ENCODE measurements around the gene PANK1. TPM values are rescaled to one million over a fixed set of nuclear protein-coding genes. Genes with fewer than 3 reads are reported as not detected.
A peak's percentile ranks its signal among the peaks of the same experiment; 100 is the strongest.

PANK1 gene
- total and polyA plus RNA-seq, 2 of the 4 experiments (the other 2 are of a cell fraction), result 3.0 to 8.8 TPM

DNA sequence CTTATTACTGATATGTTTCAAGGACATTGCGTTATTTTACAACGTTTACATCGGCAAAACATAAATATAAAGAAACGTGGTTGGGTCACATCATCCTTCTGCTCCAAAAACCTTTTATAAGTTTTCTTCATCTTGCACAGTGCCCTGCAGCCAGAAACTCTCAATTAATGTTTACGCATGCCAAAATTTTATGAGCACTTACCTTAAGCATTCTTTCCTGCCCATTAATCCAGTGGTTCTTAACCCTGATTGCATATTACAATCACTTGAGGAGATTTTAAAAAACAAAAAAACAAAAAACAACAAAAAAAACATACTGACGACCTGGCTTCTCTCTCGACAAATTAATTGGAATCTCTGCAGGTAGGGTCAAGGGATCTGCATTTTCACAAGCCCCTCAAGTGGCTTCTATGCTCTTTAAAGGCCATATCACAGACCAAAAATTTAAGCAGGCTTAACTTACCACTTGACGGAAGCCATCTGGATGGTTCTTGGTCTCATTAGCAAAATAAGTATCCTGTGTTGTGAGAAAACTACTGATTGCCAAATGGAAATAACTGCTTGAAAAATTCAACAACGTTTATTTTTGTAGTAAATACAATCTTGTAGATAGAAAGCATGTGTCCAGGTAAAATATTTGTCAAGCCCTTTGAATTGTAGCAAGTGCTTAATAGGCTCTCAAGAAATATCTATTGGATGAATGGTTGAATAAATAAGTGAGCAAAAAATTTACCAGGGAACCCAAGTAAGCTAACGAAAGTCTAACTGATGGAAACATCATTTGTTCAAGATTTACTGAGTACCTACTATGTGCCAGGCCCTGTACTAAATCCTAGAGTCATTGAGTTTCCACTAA lies 78.7 kb downstream of the PANK1 start (continued):
- no peak for TF ChIP-seq SMC3 (IDR thresholded peaks at IDR 0.05; ENCODE audit: low read depth, low read length)

DNA sequence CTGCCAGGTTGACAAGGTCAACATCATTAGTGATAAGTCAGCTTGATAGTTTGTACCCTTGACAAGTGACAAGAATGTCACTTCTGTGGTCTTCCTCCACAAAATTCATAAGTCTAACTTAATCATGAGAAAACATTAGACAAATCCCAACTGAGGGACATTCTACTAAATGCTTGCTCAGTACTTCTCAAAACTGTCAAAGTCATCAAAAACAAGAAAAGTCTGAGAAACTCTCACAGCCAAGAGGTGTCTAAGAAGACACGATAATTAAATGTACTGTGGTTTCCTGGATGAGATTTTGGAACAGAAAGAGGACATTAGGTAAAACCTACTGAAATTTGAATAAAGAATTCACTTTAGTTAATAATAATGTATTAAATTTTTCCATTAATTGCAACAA lies 79.9 kb downstream of the PANK1 start:
- Histone ChIP-seq H2AFZ (replicated peaks; ENCODE audit: low read length, poor library complexity) (no peak overlapping the region), H3K9me1 (ENCODE audit: insufficient read depth, low read length) (no peaks in the 10 kb centered on the region), H2AK9ac (replicated peaks; ENCODE audit: low read depth, low read length, poor library complexity) (no peak overlapping the region), H3K4me1 (ENCODE audit: control insufficient read depth, insufficient read depth, low read length) (no peaks in the 10 kb centered on the region; the same call in 1 of the 2 replicates), H3K79me1 (ENCODE audit: low read depth in 1 of 2, low read length in 2 of 2) (no peaks in the 10 kb centered on the region), H3K4me2 (ENCODE audit: low read depth, low read length) (no peak overlapping the region), H3K9ac (ENCODE audit: low read depth, low read length) (no peak overlapping the region), H3K4ac (ENCODE audit: low read depth, low read length) (no peak overlapping the region), H4K20me1 (ENCODE audit: insufficient read depth, low read length) (no peaks in the 10 kb centered on the region), H4K5ac (ENCODE audit: low read depth, low read length) (no peak overlapping the region), H3K36me3 (ENCODE audit: control insufficient read depth, insufficient read depth, low read length) (no peaks in the 10 kb centered on the region), H3K18ac (ENCODE audit: low read depth, low read length) (no peak overlapping the region), H4K8ac (ENCODE audit: low read depth in 2 of 2, low read length in 2 of 2) (no peak overlapping the region), H3K56ac (ENCODE audit: extremely low read depth, insufficient read depth, low read length) (no peak overlapping the region), H3K27ac (ENCODE audit: insufficient read depth, low read length) (no peak overlapping the region), H3K4me3 (ENCODE audit: insufficient read depth, low read depth, low read length) (no peak overlapping the region), H3K14ac (replicated peaks; ENCODE audit: low read depth, low read length) (no peak overlapping the region), H3K9me3 (ENCODE audit: control insufficient read depth, insufficient read depth, low read length) (no peaks in the 10 kb centered on the region), H2BK5ac (ENCODE audit: low read depth, low read length, poor library complexity, severe bottlenecking) (no peak overlapping the region), H2BK20ac (ENCODE audit: low read depth, low read length) (no peak overlapping the region), H4K91ac (ENCODE audit: insufficient read depth, low read depth, low read length) (no peak overlapping the region), H3K27me3 (ENCODE audit: control insufficient read depth, insufficient read depth, low read length) (no peaks in the 10 kb centered on the region), H2BK120ac (ENCODE audit: low read depth, low read length) (no peak overlapping the region), H3K23ac (ENCODE audit: low read depth, low read length) (no peak overlapping the region), H2AK5ac (ENCODE audit: low read depth, low read length) (no peak overlapping the region), H2BK15ac (ENCODE audit: low read depth, low read length) (no peak overlapping the region)
- intact Hi-C loops (cut with micrococcal nuclease), result loop anchor here (2.0 kb wide), 1 partner anchor 136 kb away; the partner anchor contains the start of gene KIF20B
- CTCF ChIA-PET, result interaction anchor here (0.5 to 1.0 kb wide), 3 partner anchors 138 to 192 kb away, joined by 3 read pairs; no protein-coding TSS in a partner anchor
- dilution Hi-C loops (cut with HindIII; ENCODE audit: low sequenced_read_pairs, unreplicated experiment), result no loop called here
- no CpG with 5 or more reads among the region's 1 CpG for WGBS, 2 experiments (ENCODE audit: extremely low coverage in 2 of 2, insufficient read length in 1 of 2)
- POLR2A ChIA-PET (ENCODE audit: unreplicated experiment), result no interaction called here
- BruUV-seq (replicated peaks), result no TSS peak
- in situ Hi-C loops (cut with MboI; ENCODE audit: low sequenced_read_pairs), result no loop called here
- ATAC-seq (ENCODE audit: low read depth) (no peak), DNase-seq (no peak)
- TF ChIP-seq MAFK (IDR thresholded peaks at IDR 0.05; ENCODE audit: low read depth, low read length), result peak; percentile 53; the same call in 1 of the 2 replicates
- no peak for TF ChIP-seq RFX5 (IDR thresholded peaks at IDR 0.05; ENCODE audit: low read depth, low read length)
- TF ChIP-seq, protein P1, sequence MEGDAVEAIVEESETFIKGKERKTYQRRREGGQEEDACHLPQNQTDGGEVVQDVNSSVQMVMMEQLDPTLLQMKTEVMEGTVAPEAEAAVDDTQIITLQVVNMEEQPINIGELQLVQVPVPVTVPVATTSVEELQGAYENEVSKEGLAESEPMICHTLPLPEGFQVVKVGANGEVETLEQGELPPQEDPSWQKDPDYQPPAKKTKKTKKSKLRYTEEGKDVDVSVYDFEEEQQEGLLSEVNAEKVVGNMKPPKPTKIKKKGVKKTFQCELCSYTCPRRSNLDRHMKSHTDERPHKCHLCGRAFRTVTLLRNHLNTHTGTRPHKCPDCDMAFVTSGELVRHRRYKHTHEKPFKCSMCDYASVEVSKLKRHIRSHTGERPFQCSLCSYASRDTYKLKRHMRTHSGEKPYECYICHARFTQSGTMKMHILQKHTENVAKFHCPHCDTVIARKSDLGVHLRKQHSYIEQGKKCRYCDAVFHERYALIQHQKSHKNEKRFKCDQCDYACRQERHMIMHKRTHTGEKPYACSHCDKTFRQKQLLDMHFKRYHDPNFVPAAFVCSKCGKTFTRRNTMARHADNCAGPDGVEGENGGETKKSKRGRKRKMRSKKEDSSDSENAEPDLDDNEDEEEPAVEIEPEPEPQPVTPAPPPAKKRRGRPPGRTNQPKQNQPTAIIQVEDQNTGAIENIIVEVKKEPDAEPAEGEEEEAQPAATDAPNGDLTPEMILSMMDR (conservative IDR thresholded peaks at IDR 0.05; ENCODE audit: low read depth, low read length), result no peak

Data from IMR-90 (cell line).